Measurements from ENCODE around the gene ANKRD12. TPM values are rescaled to one million over a fixed set of nuclear protein-coding genes. Genes with fewer than 3 reads are reported as not detected.

ANKRD12 gene
- total and polyA plus RNA-seq, 7 donors: 5.1 to 132 (median 88.5) TPM

GRCh38 chr18:9233771-9234440, 97.3 kb downstream of the ANKRD12 start:
- H3K27me3 ChIP-seq: no peaks in the 10 kb centered on the region
- TF ChIP-seq POLR2A (IDR thresholded peaks at IDR 0.05): no peak
- TF ChIP-seq CTCF (IDR thresholded peaks at IDR 0.05): no peak
- no peak for TF ChIP-seq POLR2AphosphoS5 (IDR thresholded peaks at IDR 0.05)
- TF ChIP-seq EP300 (IDR thresholded peaks at IDR 0.05): no peak
- no peaks in the 10 kb centered on the region for H3K9me3 ChIP-seq
- no peak overlapping the region for H3K27ac ChIP-seq
- H3K4me3 ChIP-seq: no peak overlapping the region
- H3K36me3 ChIP-seq: peaks cover 0 to 55% (median 11%) of the 10 kb centered on the region in 4 donors
- no peak for DNase-seq
- H3K4me1 ChIP-seq: peaks cover 0 to 9% (median 8%) of the 10 kb centered on the region in 4 donors
- intact Hi-C loops (cut with DNase I): no loop called here
- WGBS, 2 donors: 98 to 99% methylated on average over 10 of the region's 10 CpGs

- H3K27me3 ChIP-seq: no peaks in the 10 kb centered on the region
- 97% methylated on average over 4 of the region's 4 CpGs for WGBS, 2 donors
- no peak overlapping the region for H3K4me3 ChIP-seq
- peaks cover 0 to 61% (median 11%) of the 10 kb centered on the region in 4 donors for H3K36me3 ChIP-seq
- H3K4me1 ChIP-seq: peaks cover 0 to 9% (median 7%) of the 10 kb centered on the region in 4 donors
- H3K9me3 ChIP-seq: no peaks in the 10 kb centered on the region
- TF ChIP-seq POLR2A (IDR thresholded peaks at IDR 0.05) (no peak), CTCF (IDR thresholded peaks at IDR 0.05) (no peak), POLR2AphosphoS5 (IDR thresholded peaks at IDR 0.05) (no peak), EP300 (IDR thresholded peaks at IDR 0.05) (no peak)
- intact Hi-C loops (cut with DNase I): no loop called here
- DNase-seq: no peak
- no peak overlapping the region for H3K27ac ChIP-seq
Measured at GRCh38 chr18:9234528-9234927, 97.9 kb downstream of the ANKRD12 start.

- Histone ChIP-seq H3K27ac (no peak overlapping the region), H3K4me3 (no peak overlapping the region), H3K36me3 (peaks cover 0 to 63% (median 11%) of the 10 kb centered on the region in 4 donors), H3K9me3 (no peaks in the 10 kb centered on the region), H3K4me1 (no peaks in the 10 kb centered on the region), H3K27me3 (no peaks in the 10 kb centered on the region)
- intact Hi-C loops (cut with DNase I): no loop called here
- WGBS, 2 donors: 82 to 89% methylated on average over 2 of the region's 2 CpGs
- no peak for TF ChIP-seq CTCF (IDR thresholded peaks at IDR 0.05)
- no peak for TF ChIP-seq POLR2A (IDR thresholded peaks at IDR 0.05)
- TF ChIP-seq EP300 (IDR thresholded peaks at IDR 0.05): no peak
- TF ChIP-seq POLR2AphosphoS5 (IDR thresholded peaks at IDR 0.05): no peak
- DNase-seq: no peak
Measured at GRCh38 chr18:9237981-9238380, 101.4 kb downstream of the ANKRD12 start.

- TF ChIP-seq EP300 (IDR thresholded peaks at IDR 0.05) (no peak), CTCF (IDR thresholded peaks at IDR 0.05) (no peak), POLR2A (IDR thresholded peaks at IDR 0.05) (no peak), POLR2AphosphoS5 (IDR thresholded peaks at IDR 0.05) (no peak)
- no peak overlapping the region for H3K27ac ChIP-seq
- H3K9me3 ChIP-seq: no peaks in the 10 kb centered on the region
- WGBS, 2 donors: 74 to 80% methylated on average over 1 of the region's 1 CpG
- intact Hi-C loops (cut with DNase I): no loop called here
- H3K36me3 ChIP-seq: peaks cover 0 to 61% (median 4%) of the 10 kb centered on the region in 4 donors
- H3K4me1 ChIP-seq: no peaks in the 10 kb centered on the region
- no peak for DNase-seq
- no peak overlapping the region for H3K4me3 ChIP-seq
- no peaks in the 10 kb centered on the region for H3K27me3 ChIP-seq
Measured at GRCh38 chr18:9239720-9240119, 103.1 kb downstream of the ANKRD12 start.

DNA sequence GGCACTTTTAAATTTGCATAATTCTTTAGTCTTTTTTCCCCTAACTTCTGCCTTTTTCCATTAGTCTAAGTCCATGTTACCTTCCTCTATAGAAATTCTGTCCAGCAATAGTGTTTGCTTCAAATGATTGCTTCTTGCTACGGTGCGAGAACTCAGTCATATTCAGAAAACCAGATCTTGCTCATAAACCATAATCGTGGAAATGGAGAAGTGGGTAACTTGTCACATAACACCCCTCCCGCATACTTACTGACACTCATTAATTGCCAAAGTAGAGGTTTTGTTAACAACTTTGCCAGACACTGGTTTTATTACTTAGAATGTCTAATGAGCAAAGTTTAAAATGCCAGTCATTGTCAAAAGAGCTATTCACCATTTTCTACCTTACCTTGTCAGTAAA, 103.7 kb downstream of the ANKRD12 start:
- TF ChIP-seq CTCF (IDR thresholded peaks at IDR 0.05) (no peak), POLR2AphosphoS5 (IDR thresholded peaks at IDR 0.05) (no peak), POLR2A (IDR thresholded peaks at IDR 0.05) (no peak), EP300 (IDR thresholded peaks at IDR 0.05) (no peak)
- no peak overlapping the region for H3K4me3 ChIP-seq
- 60 to 85% methylated on average over 4 of the region's 4 CpGs for WGBS, 2 donors
- no peaks in the 10 kb centered on the region for H3K4me1 ChIP-seq
- H3K27ac ChIP-seq: no peak overlapping the region
- H3K9me3 ChIP-seq: no peaks in the 10 kb centered on the region
- no peak for DNase-seq
- intact Hi-C loops (cut with DNase I): no loop called here
- peaks cover 0 to 56% (median 4%) of the 10 kb centered on the region in 4 donors for H3K36me3 ChIP-seq
- H3K27me3 ChIP-seq: no peaks in the 10 kb centered on the region

All from sigmoid colon (tissue), 7 donors.